ENCODE data around the gene NEK1.

DNA sequence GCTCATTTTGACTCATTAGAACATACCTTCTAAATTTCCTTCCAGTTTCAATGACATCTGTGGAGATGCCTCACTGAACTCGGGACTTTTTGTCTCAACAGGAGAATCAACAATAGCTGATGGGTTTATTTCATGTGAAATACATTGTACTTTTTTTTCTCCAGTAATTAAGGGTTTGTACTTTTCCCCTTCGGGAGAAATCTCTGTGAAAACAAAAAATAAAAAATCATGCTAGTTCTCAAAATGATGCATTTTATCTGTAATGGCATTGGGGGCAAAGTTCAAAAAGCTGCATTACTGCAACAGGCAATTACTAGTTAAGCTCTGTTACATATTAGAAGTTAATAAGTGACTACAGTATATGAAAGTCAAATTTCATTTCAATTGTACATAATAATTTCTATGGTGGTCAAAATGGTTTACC, 174.3 kb downstream of the NEK1 start:
- TF ChIP-seq, protein P1, sequence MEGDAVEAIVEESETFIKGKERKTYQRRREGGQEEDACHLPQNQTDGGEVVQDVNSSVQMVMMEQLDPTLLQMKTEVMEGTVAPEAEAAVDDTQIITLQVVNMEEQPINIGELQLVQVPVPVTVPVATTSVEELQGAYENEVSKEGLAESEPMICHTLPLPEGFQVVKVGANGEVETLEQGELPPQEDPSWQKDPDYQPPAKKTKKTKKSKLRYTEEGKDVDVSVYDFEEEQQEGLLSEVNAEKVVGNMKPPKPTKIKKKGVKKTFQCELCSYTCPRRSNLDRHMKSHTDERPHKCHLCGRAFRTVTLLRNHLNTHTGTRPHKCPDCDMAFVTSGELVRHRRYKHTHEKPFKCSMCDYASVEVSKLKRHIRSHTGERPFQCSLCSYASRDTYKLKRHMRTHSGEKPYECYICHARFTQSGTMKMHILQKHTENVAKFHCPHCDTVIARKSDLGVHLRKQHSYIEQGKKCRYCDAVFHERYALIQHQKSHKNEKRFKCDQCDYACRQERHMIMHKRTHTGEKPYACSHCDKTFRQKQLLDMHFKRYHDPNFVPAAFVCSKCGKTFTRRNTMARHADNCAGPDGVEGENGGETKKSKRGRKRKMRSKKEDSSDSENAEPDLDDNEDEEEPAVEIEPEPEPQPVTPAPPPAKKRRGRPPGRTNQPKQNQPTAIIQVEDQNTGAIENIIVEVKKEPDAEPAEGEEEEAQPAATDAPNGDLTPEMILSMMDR (IDR thresholded peaks at IDR 0.05; ENCODE audit: low read length) = no peak
- no peak for TF ChIP-seq EZH2 (optimal IDR thresholded peaks at IDR 0.05; ENCODE audit: low read depth, low read length)
- no peak for TF ChIP-seq EZH2phosphoT487 (IDR thresholded peaks at IDR 0.05; ENCODE audit: low read length)

Data from MM.1S (cell line).